Measurements from ENCODE around the gene PLEKHG5.

PLEKHG5 gene, protein sequence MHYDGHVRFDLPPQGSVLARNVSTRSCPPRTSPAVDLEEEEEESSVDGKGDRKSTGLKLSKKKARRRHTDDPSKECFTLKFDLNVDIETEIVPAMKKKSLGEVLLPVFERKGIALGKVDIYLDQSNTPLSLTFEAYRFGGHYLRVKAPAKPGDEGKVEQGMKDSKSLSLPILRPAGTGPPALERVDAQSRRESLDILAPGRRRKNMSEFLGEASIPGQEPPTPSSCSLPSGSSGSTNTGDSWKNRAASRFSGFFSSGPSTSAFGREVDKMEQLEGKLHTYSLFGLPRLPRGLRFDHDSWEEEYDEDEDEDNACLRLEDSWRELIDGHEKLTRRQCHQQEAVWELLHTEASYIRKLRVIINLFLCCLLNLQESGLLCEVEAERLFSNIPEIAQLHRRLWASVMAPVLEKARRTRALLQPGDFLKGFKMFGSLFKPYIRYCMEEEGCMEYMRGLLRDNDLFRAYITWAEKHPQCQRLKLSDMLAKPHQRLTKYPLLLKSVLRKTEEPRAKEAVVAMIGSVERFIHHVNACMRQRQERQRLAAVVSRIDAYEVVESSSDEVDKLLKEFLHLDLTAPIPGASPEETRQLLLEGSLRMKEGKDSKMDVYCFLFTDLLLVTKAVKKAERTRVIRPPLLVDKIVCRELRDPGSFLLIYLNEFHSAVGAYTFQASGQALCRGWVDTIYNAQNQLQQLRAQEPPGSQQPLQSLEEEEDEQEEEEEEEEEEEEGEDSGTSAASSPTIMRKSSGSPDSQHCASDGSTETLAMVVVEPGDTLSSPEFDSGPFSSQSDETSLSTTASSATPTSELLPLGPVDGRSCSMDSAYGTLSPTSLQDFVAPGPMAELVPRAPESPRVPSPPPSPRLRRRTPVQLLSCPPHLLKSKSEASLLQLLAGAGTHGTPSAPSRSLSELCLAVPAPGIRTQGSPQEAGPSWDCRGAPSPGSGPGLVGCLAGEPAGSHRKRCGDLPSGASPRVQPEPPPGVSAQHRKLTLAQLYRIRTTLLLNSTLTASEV

DNA sequence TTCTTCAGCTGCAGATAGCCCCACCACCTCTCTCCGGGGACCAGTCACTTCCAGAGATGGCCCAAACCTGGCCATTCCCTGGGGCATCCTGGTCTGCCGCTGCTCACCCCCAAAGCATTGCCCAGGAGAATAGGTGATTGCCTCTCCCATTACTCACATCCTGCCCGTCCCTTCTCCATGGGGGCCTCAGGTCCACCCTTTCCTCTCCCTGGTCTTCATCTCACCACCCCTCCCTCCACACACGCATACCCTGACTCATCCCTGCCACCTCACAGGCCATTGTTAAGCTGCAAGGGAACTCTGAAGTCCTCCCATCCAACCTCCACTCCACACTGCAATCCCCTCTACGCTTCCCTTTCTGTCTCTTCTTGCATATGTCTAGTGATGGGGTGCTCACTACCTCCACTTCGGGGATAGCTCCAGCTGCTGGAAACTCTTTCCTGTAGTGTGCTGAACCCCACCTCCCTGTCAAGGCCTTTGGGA, at the start of gene PLEKHG5:
Gene PLEKHG5, minus strand, starts transcription at position 188 of the 483 bp plus-strand sequence. CDS start 14,096 bp downstream, outside the sequence.
- DNase-seq (ENCODE audit: low read depth in 2 of 2): no peak

DNA sequence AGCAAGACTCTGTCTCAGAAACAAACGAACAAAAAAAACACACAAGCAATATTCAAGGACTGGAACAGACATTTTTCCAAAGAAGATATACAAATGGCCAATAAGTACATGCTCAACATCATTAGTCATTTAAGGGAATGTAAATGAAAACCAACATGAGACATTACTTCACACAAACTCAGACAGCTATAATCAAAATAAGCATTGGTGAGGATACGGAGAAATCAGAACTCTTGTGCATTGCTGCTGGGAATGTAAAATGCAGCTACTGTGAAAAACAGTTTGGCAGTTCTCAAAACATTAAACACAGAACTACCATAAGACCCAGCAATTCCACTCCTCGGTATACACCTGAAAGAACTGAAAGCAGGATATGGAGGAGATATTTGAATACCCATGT, 47.5 kb upstream of the PLEKHG5 start:
- no peak for DNase-seq (ENCODE audit: low read depth in 2 of 2)

DNA sequence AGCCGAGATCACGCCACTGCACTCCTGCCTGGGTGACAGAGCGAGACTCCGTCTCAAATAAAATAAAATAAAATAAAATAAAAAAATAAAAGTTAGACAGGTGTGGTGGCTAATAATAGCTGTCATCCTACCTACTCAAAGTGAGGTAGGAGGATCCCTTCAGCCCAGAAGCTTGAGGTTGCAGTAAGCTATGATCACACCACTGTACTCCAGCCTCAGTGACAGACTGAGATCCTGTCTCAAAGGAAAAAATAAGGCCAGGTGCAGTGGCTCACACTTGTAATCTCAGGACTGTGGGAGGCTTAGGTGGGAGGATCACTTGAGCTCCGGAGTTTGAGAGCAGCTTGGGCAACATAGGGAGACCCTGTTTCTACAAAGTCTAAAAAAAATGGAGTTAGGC, 44.8 kb upstream of the PLEKHG5 start:
- DNase-seq (ENCODE audit: low read depth in 2 of 2): no peak

DNA sequence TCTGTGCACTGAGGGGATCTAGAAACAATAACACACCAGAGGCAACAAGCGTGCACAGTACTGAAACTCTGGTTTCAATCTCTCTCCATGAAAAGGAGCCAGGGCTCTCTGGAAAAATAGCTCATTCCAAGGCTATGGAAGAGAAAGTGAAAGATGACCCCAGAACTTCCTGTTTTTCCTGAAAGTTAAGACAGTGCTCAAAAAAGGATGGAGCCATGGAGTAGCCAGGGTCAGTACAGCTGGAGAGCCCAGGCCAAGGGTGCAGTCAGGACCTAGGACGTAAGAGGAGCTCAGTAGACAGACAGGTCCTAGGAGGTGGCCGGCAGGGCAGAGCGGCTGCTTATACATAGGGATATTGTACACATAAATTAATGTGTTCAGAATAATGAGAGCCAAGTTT, 43.7 kb upstream of the PLEKHG5 start:
- no peak for DNase-seq (ENCODE audit: low read depth in 2 of 2)

DNA sequence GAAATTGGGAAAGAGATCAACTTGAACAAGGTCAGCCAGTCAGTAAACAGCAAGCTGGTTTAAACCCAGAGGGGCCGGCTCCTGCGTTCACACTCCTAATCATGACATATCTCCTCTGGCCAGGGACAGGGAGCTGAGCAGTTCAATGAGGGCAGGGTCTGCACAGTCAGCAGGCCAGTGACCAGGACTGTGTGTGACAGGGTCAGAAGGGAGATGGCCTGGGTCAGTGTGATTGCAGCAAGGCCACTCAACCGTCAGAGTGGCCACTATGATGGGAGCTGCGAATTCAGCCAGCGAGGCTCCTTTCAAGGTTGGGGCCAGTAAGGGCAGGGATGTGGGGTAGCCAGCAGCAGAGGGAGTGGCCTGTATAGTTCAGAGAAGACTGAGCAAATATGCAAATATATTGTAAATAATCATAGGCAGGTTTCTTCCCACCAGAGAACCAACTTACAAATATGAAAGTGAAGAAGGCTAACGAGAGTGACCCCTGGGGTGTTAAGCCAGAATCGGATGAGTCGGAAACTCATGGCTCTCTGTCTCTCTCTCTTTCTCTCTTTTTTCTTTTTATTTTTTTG, 42.9 kb upstream of the PLEKHG5 start:
- no peak for DNase-seq (ENCODE audit: low read depth in 2 of 2)

DNA sequence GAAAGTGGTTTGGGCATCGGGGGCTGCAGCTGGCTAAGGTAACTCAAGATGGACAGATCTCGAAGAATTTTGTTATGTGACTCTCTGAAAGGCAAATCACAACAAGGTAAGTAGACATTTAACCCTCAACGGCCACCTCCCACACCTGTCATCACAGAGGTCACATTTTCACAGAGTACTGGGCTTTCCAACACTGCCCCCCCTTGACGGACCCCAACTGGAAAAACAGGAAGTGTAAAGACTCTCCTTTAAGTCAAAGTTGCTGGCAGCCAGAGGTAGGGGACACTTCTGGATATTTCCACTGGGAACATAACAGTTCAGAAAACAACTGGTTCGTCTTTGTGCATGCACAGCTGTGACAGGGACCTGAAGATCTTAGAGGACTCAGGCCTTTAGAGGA, 40.5 kb upstream of the PLEKHG5 start:
- no peak for DNase-seq (ENCODE audit: low read depth in 2 of 2)

DNA sequence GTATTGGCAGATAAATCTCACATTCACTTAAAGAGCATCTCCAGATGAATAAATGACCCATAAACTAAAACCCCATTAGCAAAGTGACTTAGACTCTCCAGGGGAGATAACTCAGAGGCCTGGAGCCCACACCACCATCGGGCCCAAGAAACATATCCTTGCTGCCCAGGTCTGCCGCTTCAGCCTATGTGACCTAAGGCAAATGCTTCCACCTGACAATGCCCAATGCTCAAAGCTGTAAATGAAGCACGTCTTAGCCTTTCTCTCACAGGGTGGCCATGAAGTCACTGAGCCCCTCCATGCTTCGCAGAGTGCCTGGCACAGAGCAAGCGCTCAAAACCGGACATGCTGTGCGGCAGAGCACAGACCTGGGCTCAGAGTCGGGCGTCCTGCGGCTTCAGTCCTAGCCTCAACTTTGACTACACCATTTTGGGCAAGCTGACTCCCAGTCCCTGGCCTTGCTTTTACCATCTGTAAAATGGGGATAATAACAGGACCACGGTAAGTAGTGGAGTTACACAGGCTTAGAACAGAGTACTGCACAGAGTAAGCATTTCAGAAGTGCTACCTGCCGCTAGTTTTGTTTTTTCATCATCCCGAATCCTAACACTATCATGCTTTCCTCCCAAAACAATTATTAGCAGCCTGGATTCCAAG, 39.2 kb upstream of the PLEKHG5 start:
- DNase-seq (ENCODE audit: low read depth in 2 of 2): no peak

DNA sequence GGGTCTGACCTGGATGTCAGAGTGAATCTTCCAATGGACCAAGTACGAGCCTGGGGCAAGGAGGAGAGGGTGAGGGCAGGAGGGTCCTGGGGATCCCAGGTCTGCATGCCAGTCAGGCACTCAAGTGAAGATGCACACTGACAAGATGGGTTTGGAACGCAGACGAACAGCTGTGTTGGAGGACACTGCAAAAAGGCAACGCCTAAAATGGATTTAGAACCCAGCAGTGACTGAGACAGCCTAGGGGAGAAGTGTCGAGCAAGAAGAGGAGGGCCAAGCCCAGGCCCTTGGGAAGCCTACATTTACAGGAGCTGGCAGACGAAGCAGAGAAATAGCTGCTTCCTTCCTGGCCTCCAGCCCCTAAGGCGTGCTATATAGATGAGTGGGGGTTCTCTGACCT, 37.0 kb upstream of the PLEKHG5 start:
- no peak for DNase-seq (ENCODE audit: low read depth in 2 of 2)

DNA sequence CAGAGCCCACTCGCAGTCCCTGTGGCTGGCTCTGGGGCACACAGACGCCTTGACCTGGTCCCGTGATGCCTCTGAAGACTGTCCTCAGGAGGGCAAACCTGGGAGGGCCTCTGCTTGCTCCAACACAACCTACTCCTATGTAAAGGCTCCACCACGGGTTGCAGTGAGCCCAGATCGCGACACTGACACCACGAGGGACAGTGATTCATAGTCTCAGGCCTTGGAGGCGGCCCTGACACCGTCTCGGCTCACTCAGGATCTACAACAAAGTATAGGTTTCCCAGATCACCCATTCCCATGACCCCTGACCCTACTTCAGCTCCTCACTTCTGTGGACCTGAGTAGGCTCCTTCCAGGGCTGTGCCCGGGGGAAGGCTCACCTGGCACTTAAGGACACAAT, 34.8 kb upstream of the PLEKHG5 start:
- no peak for DNase-seq (ENCODE audit: low read depth in 2 of 2)

DNA sequence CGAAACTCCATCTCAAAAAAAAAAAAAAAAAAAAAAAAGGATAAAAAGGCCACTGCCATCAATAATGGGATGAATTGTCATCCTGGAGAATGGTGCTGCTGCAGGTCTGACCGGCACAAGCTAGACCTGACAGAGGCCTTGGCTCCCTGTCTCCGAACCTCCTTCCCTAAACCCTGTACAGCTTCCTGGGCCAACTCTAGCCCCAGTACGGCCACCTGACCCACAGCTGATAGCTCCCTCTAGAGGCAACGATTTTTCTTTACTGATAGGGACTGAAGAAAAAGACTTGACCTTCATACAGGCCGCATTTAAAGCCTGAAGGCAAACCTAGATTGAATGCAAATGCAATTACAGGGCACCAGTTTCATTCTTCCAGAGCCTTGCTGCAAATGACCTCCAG, 32.1 kb upstream of the PLEKHG5 start:
- DNase-seq (ENCODE audit: low read depth in 2 of 2): no peak

DNA sequence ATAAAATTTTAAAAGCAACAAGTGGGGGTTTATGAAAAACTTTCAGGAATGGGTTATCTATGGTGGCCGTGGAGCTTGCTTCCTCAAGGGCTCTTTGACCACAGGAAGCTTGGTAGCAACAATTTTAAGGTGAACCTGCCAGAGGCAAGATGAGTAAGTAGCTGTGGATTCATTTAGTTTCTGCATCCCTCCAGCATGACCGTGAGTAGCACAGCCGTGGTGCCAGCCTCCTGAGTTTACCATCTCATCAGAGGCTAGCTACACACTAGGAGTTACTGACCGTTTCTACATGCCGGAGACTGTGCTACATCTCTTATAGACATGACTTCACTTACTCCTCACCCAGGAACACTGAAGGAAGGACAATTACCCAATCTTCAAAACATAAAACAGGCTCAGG, 30.1 kb upstream of the PLEKHG5 start:
- DNase-seq (ENCODE audit: low read depth in 2 of 2): no peak

DNA sequence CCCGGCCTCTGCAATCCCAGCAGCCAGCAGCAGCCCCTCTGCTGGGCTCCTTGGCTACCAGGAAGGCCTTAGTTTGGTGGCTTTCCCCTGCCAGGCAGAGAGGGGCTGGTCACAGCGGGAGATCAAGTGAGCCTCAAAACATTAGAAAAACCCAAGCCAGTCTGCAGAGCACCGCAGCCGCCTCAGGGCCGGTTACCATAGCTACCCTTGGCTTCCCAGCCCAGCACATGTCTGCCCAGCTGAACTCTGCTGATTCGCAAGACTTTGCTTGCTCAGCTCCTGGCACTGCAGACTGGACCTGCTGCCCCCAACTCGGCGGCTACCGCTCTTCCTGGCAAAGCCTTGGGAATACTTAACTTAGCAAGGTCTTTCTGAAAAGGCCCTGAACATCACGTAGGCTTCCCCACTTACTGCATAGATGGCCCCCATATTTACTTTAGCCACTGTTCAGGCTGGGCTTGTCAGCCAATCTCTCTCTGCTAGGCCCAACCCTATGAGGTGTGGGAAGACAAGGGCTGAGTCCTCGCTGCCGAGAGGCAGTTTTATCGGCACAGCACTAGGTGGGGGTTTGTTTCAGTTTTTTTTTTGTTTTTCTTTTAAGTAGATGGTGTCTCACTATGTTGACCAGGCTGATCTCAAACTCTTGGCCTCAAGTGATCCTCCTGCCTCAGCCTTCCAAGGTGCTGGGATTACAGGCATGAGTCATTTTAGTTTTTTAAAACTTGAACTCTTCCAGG, 28.6 kb upstream of the PLEKHG5 start:
- no peak for DNase-seq (ENCODE audit: low read depth in 2 of 2)

DNA sequence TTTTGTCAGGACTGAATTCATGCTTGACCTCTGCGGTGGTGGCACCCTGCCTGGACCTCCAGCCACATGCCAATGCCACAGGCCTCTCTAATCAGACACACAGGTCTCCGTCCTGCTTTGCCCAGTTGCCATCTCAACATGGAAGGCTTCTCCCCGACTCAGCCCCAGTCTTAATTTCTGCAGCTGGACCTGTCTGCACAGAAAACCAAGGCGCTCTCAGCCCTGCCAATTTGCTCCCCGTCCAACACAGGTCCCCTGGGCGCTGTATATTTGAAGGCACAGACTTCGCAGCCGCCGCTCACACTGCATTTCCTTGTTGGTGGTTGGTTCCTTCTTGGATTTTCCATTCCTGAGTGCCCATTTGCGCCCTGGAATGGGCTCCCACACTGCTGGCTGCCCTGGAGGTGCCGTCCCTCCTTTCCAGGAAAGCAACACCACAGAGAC, 28.0 kb upstream of the PLEKHG5 start:
- DNase-seq (ENCODE audit: low read depth in 2 of 2): no peak

DNA sequence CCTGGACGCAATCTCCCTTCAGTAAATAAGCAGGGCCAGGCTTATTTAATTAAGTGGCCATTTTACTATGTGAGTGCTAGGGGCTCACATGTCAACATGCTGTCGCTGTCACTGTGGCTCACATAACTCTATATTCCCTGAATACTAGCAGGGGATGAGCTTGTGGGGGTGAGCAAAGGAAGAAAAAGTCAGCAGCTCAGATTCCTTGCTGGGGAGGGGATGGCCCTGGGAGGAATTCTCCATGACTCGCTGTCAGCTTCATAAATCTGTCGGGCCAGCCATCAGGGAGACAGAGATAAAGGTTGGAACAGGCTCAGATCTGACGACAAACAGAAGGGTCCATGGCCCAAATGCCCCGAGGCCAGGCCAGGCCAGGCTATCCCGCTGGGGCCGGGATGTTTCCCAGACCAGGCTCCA, 26.0 kb upstream of the PLEKHG5 start:
- DNase-seq (ENCODE audit: low read depth in 2 of 2): no peak

DNA sequence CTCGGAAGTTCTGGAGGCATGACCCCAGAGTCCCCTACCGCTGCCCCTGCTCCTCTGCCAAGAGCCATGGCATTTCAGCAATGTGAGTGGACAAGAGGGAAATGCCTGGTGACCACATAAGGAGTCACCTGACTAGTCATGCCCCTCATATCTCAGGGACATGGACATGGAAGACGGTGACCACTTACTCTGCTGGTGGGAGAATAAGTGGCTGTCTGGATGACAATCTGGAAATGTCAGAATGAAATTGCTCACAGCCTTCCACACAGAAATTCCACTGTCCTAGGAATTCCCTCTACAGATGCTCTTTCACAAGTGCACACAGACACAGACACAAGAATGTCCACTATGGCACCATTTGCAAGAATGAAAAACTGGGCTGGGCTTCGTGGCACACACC, 24.3 kb upstream of the PLEKHG5 start:
- DNase-seq (ENCODE audit: low read depth in 2 of 2): no peak

DNA sequence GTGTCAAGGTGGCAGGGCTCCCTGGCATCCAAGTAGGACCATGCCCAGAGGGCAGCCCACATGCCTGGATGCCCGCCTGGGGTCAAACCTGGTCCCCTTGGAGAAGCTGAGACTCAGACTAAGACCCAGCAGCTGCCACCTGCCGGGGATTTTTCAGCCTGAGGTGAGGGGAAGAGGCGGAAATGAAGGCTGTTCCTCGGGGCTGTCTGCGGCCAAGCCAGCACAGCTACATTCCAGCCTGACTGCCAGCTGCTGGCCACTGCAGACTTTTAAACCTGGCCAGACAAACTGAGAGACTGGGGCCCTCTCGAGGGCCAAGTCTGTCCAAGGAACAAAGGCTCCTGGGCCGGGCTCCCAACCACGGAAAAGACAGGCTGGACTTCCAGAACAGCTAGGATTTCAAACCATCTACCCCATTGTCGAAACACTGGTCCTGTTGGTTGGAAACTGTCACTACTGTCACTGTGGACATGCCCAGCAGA, 21.9 kb upstream of the PLEKHG5 start:
- no peak for DNase-seq (ENCODE audit: low read depth in 2 of 2)

DNA sequence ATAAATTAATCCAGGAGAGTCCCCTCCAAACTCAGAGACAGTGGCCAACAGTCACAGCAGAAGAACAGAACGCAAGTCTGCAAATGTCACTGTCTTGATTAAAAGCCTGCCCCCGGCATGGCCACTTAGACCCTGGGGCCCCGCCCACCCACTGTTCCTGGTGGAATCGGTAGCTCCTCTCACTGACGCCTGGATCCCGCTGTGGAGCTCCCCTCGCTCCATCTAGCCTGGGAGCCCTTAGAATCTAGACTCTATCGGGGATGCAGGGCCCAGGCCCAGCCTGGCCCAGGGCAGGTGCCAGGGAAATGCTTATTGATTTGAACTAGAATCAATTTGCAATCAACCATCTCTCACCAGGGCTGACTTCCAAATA, 21.4 kb upstream of the PLEKHG5 start:
- no peak for DNase-seq (ENCODE audit: low read depth in 2 of 2)

DNA sequence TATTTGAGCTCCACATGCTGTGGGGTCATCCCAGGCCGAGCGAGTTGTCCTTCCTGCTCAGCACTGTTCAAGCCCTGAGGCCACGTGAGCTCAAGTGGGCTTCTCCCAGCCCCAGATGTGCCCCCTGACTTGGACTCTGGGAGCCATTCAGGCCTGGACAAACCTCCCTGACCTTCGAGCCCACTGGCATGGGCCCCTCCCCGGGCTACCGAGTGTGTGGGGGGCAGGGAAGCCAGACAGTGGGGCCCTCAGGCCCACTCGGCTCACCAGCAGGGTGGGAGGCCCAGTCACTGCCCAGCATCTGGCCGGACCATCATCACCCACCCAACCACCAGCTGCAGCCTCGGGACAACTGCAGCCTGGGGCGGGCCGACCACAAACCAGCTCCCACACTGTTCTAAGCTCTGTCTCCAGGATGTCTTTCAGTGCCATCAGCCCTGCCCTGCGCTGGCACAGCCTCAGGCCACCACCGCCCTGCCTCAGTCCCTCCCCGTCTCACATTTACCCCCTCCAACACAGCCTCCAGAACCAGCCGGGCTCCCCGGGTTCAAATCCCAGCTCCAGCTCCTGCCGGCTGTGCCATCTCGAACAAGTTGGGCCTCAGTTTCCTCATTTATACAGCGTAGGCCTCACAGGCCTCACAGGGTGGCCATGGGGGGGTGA, 20.9 kb upstream of the PLEKHG5 start:
- no peak for DNase-seq (ENCODE audit: low read depth in 2 of 2)

DNA sequence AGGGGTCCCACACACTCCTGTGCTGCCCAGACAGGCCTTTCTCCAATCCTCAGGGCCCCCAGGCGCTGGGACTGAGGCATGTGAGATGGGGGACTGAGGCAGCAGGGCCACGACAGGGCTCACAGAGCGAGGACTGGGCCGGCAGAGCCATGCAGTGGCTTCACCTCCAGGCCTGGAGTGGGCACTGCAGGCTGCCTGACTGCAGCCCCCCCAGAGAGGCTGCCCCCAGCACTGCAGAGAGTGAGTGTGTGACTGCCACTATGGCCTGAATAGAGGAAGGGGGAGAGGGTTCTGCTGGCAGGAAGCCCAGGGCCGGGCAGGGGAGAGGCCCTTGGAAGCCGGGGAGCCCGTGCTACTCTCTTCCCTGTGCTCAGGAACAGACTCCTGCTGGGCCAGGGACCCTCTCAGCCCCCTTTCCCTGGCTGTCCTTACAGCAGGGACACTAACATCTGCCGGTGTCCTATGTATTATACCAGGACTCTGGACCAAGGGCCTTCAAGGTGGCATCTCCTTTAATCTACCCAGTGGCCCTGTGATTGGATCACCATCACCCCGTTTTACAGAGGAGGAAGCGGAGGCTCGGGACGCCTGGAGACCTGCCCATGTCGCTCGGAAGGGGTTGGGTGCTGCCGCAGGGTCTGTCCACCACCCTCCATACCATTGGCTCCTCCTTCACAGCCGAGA, 20.2 kb upstream of the PLEKHG5 start:
- DNase-seq (ENCODE audit: low read depth in 2 of 2): no peak

DNA sequence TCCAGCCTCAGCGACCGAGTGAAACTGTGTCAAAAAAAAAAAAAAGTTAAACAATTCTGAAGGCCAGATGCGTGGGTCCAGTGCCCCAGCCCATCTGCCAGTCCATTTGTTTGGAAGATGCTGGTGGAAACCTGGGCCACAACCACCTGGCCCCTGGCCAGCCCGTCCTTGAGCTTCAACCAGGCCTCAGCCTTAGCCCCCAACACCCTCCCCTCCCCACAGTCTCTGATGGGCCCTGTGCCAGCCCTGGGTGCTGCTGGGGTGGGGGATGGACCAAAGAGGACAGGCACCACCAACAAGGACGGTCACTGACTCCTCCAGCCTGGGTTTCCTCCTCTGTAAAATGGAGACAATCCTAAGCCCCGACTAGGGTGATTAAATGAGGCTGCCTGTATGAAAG, 19.6 kb upstream of the PLEKHG5 start:
- no peak for DNase-seq (ENCODE audit: low read depth in 2 of 2)

All from stimulated activated CD8-positive, alpha-beta memory T cell treated with anti-CD3 and anti-CD28 coated beads, Interleukin-15, amount 100 ng/mL, for 4 hours (primary cell).